Ishikawa (cell line): ENCODE measurements around the gene COX10.

Experiments used
- CEBPB ChIP-seq: IDR thresholded peaks from 2 replicates; pipeline ENCODE4 v1.6.1; 2012
- CREB1 ChIP-seq: IDR thresholded peaks from 2 replicates; pipeline ENCODE4 v1.6.1; 2012; ENCODE audit warnings: low read depth
- EGR1 ChIP-seq: IDR thresholded peaks from 2 replicates; pipeline ENCODE4 v1.6.1; 2012
- EP300 ChIP-seq: IDR thresholded peaks from 2 replicates; pipeline ENCODE4 v1.6.1; 2012; ENCODE audit warnings: borderline replicate concordance
- FOXM1 ChIP-seq: IDR thresholded peaks from 2 replicates; pipeline ENCODE4 v1.6.1; 2012; ENCODE audit warnings: low read depth, borderline replicate concordance
- NFIC ChIP-seq: IDR thresholded peaks from 2 replicates; pipeline ENCODE4 v1.6.1; 2012
- RAD21 ChIP-seq: IDR thresholded peaks from 2 replicates; pipeline ENCODE4 v1.6.1; 2012; ENCODE audit warnings: low read depth
- TAF1 ChIP-seq: IDR thresholded peaks from 2 replicates; pipeline ENCODE4 v1.6.1; 2012; ENCODE audit warnings: low read depth, mild to moderate bottlenecking
- TCF12 ChIP-seq: IDR thresholded peaks from 2 replicates; pipeline ENCODE4 v1.6.1; 2012; ENCODE audit warnings: low read depth
- TEAD4 ChIP-seq: IDR thresholded peaks from 2 replicates; pipeline ENCODE4 v1.6.1; 2012
- USF1 ChIP-seq: IDR thresholded peaks from 2 replicates; pipeline ENCODE4 v1.6.1; 2012
- YY1 ChIP-seq: IDR thresholded peaks from 2 replicates; pipeline ENCODE4 v1.6.1; 2012; ENCODE audit warnings: low read depth
- ZBTB7A ChIP-seq: IDR thresholded peaks from 2 replicates; pipeline ENCODE4 v1.6.1; 2012; ENCODE audit warnings: low read depth
- TF ChIP-seq, protein P1 (sequence below): IDR thresholded peaks from 2 replicates; pipeline ENCODE4 v1.6.1; 2012
- TF ChIP-seq, protein P2 (sequence below): IDR thresholded peaks from 2 replicates; pipeline ENCODE4 v1.6.1; 2012; ENCODE audit warnings: low read depth, mild to moderate bottlenecking

Gene COX10

DNA sequence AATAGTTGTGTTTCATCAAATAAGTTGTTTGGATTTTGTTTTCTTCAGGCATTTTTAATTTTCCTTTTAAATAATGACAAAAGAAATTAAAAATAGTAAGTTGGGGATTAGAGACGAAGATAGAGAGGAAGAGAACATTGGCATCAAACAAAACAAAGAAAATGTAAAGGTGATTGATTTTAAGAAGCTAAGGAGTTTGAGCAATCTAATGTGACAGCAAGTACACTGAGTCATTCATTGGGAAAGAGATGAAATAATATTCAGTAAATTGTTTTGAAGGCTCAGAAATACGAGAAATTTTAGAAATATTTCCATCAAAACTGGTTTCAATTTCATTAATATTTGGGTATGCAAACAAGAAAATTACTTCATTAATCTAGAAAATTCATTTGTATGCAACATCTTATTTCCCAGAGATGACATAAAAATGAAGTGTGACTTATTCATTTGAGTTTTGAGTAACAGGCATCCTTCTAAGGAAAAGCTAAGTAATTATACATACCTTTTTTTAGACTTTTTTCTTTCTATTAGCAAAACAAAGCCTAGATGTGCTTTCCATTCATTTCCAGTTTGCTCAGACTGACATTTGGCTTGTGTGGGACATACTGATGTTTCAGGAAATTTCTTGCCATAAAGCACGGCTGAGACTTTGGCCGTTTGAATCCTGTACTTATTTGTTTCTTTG is 66.7 kb downstream of the COX10 start:
- TF ChIP-seq ZBTB7A (no peak), NFIC (no peak), TAF1 (no peak)

DNA sequence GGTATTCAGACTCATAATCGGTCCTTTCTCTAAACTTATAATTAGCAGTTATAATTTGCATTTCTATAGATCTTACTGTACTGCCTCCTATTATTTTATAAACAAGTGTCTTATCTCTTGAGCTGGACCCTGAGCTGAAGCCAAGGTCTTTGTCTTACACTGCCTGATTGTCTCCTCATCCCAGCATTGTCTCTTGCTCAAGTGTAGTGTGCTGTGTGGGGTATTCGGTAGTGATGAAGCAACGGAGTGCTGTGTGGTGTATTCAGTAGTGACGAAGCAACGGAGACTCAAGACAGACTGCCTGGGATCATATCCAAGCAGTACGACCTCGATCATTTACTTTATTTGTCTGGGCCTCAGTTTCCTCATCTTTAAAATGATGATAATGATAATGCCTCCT is 69.3 kb downstream of the COX10 start:
- TF ChIP-seq FOXM1 (no peak), YY1 (no peak), EP300 (no peak)
- TF ChIP-seq, protein P1, sequence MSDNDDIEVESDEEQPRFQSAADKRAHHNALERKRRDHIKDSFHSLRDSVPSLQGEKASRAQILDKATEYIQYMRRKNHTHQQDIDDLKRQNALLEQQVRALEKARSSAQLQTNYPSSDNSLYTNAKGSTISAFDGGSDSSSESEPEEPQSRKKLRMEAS: no peak

- TF ChIP-seq TAF1 (no peak), NFIC (no peak), EP300 (no peak), TCF12 (no peak), EGR1 (no peak), RAD21 (no peak), CREB1 (no peak), FOXM1 (no peak), USF1 (no peak), CEBPB (no peak), YY1 (no peak), TEAD4 (no peak), ZBTB7A (no peak)
- TF ChIP-seq, protein P2, sequence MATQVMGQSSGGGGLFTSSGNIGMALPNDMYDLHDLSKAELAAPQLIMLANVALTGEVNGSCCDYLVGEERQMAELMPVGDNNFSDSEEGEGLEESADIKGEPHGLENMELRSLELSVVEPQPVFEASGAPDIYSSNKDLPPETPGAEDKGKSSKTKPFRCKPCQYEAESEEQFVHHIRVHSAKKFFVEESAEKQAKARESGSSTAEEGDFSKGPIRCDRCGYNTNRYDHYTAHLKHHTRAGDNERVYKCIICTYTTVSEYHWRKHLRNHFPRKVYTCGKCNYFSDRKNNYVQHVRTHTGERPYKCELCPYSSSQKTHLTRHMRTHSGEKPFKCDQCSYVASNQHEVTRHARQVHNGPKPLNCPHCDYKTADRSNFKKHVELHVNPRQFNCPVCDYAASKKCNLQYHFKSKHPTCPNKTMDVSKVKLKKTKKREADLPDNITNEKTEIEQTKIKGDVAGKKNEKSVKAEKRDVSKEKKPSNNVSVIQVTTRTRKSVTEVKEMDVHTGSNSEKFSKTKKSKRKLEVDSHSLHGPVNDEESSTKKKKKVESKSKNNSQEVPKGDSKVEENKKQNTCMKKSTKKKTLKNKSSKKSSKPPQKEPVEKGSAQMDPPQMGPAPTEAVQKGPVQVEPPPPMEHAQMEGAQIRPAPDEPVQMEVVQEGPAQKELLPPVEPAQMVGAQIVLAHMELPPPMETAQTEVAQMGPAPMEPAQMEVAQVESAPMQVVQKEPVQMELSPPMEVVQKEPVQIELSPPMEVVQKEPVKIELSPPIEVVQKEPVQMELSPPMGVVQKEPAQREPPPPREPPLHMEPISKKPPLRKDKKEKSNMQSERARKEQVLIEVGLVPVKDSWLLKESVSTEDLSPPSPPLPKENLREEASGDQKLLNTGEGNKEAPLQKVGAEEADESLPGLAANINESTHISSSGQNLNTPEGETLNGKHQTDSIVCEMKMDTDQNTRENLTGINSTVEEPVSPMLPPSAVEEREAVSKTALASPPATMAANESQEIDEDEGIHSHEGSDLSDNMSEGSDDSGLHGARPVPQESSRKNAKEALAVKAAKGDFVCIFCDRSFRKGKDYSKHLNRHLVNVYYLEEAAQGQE: no peak
- TF ChIP-seq, protein P1: no peak
These were observed 74.4 kb downstream of the COX10 start for GRCh38 chr17:14143688-14144087.

DNA sequence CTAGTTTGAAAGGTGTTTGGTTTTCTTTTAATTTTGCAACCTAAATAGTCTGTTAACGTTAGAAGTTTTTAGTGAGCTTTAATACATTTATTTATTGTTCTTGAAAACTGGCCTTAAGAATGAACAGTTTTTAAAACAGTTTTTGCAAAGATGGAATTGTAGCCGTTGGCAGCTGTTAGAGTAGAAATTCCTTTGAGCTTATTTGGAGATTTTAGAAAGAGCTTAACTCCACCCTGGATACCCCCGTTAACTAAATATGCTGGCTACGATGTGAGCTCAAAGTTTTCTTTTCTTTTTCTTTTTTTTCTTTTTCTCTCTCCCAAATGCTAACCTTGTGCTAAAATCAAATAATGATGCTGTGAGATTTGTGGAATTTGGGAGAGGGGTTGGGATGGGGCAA is 75.2 kb downstream of the COX10 start:
- TF ChIP-seq CEBPB (no peak), TAF1 (no peak), TEAD4 (no peak), FOXM1 (no peak), RAD21 (no peak), CREB1 (no peak), NFIC (no peak)
- TF ChIP-seq, protein P2: no peak

GRCh38 chr17:14149751-14150150 is 80.4 kb downstream of the COX10 start:
- no peak for TF ChIP-seq TEAD4
- TF ChIP-seq ZBTB7A: no peak
- TF ChIP-seq RAD21: no peak
- TF ChIP-seq NFIC: no peak

- TF ChIP-seq ZBTB7A (no peak), TAF1 (no peak), CREB1 (no peak), CEBPB (no peak), EGR1 (no peak), NFIC (no peak), FOXM1 (no peak), TEAD4 (no peak), EP300 (no peak), USF1 (no peak)
- TF ChIP-seq, protein P1: no peak
- TF ChIP-seq, protein P2: no peak
These were observed 81.3 kb downstream of the COX10 start for GRCh38 chr17:14150619-14151018.
